ENCODE results near the gene PAEP. TPM values are rescaled to one million over a fixed set of nuclear protein-coding genes. Genes with fewer than 3 reads are reported as not detected.

PAEP gene
- total and polyA plus RNA-seq, 9 donors, result 0.30 to 1.4 (median 0.35) TPM; not detected in 4

DNA sequence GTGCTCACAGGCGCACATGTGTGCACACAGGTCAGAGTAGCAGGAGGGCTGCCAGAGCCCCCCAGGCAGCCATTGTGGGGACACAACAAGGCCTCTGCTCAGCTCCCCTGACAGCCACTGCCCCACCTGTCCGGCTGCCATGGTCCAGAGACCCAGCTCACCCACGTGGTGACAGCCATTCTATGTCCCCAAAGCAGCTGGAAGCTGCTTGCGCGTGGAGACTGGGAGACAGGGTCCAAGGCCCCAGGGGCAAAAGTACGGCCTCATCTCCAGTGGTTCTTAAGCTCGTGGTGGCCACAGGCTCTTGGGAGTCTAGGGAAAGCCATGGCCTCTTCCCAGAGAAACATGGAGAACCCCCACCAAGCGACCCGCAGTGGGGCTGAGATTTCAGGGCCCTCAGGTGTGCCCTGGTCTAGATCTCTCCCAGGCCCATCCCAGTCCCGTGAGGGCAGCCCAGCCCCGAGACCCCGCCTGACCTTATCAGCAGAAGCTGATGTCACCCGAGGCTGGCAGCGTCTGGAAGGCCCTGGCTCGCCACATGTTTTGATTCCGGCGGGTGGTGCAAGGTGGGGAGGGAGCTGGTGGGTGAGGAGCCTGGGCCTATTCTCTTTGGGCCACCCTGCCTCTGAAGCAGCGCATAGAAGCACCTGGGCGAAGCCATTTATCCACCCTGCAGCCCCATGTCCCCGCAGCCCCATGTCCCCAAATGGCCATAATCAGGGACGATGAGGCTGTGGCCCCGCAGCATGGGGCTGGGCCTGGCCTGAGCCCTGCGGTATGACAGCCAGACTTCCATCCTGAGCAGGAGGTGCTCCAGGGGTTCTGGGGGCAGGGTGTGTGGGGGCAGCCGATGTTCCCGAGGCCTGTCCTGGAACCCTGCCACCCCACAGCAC, 46.1 kb downstream of the PAEP start:
- Histone ChIP-seq H3K27ac (ENCODE audit: low read length) (no peak overlapping the region), H3K4me1 (ENCODE audit: control insufficient read depth, insufficient read depth, low read length) (peaks cover 3% of the 10 kb centered on the region), H3K27me3 (ENCODE audit: control insufficient read depth, insufficient read depth, low read length) (no peaks in the 10 kb centered on the region), H3K4me3 (ENCODE audit: low read length) (no peak overlapping the region), H3K9me3 (replicated peaks; ENCODE audit: control insufficient read depth, low read depth, low read length) (no peaks in the 10 kb centered on the region), H3K36me3 (ENCODE audit: control insufficient read depth, insufficient read depth, low read length) (no peaks in the 10 kb centered on the region)
- DNase-seq, result no peak
- 72% methylated on average over 17 of the region's 25 CpGs for WGBS (ENCODE audit: insufficient coverage)

DNA sequence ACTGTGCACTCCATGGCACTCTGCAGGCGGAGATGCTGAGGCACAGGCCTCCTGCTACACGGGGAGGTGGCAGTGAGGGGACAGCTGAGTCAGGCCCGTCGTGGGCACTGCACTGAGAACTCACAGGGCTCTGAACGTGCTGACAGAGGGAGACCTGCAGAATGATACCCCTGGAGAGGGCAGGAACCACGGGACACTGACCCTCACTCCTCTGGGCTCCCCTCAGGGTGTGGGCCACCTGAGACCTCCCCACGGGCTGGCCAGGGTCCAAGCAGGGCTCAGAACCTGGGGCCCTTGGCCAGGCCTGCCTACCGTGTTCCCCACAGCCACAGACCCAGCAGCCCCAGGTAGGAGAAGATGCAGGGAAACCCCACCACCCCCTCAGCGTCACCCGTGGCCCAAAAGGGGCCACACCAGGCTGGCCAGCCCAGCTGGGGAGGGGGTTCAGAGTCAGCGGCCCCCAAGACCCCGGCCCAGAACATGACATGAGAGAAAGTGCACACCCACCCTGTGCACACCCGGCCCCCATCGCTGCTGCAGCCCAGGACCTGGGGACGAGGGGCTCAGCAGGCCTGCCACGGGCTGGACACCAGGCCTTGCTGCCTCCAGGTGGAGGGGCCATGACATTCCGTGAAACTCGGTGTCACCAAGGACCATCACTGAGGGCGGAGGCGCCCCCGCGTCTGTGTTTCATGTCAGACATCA, 46.9 kb downstream of the PAEP start:
- DNase-seq, result no peak

GRCh38 chr9:135608999-135609317, 47.4 kb downstream of the PAEP start:
- Histone ChIP-seq H3K4me3 (ENCODE audit: low read length) (no peak overlapping the region), H3K9me3 (replicated peaks; ENCODE audit: control insufficient read depth, low read depth, low read length) (no peaks in the 10 kb centered on the region), H3K27ac (ENCODE audit: low read length) (no peak overlapping the region), H3K27me3 (ENCODE audit: control insufficient read depth, insufficient read depth, low read length) (no peaks in the 10 kb centered on the region), H3K4me1 (ENCODE audit: control insufficient read depth, insufficient read depth, low read length) (peaks cover 2% of the 10 kb centered on the region), H3K36me3 (ENCODE audit: control insufficient read depth, insufficient read depth, low read length) (no peaks in the 10 kb centered on the region)
- 66% methylated on average over 9 of the region's 15 CpGs for WGBS (ENCODE audit: insufficient coverage)
- DNase-seq, result no peak

More for the DNA sequence above, 46.9 kb downstream of the PAEP start:
- Histone ChIP-seq H3K27ac (ENCODE audit: low read length) (no peak overlapping the region), H3K9me3 (replicated peaks; ENCODE audit: control insufficient read depth, low read depth, low read length) (no peaks in the 10 kb centered on the region), H3K4me3 (ENCODE audit: low read length) (no peak overlapping the region), H3K4me1 (ENCODE audit: control insufficient read depth, insufficient read depth, low read length) (peaks cover 3% of the 10 kb centered on the region), H3K27me3 (ENCODE audit: control insufficient read depth, insufficient read depth, low read length) (no peaks in the 10 kb centered on the region), H3K36me3 (ENCODE audit: control insufficient read depth, insufficient read depth, low read length) (no peaks in the 10 kb centered on the region)
- WGBS (ENCODE audit: insufficient coverage), result 74% methylated on average over 20 of the region's 22 CpGs

DNA sequence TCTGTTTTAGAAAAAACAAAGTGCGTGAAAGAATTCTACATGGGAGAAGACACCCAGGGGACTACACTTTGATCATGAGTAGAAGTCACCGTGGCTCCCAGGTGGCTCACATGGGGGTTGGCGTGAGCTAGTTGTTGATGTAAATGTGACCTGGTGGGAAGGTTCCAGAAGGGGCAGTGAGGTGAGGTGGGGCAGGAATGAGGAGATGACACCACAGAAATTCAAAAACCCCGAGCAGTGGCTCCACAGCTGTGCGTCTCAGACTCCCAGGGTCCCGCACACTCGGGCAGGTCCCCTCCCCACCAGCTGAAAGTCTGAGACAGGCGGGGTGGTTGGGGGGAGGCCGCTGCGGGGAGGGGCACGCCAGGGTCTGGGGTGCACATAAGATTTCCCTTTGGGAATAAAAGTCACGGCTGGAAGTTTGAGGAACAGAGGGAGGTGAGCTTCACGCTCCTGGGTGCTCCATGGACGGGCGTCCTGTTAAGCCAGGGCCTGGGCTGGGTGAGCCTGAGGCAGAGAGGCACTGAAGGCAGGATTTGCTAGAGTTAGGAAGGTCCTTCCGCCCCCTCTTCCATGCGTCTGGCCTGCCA, 47.9 kb downstream of the PAEP start:
- 68% methylated on average over 13 of the region's 17 CpGs for WGBS (ENCODE audit: insufficient coverage)
- Histone ChIP-seq H3K27me3 (ENCODE audit: control insufficient read depth, insufficient read depth, low read length) (no peaks in the 10 kb centered on the region), H3K4me3 (ENCODE audit: low read length) (no peak overlapping the region), H3K4me1 (ENCODE audit: control insufficient read depth, insufficient read depth, low read length) (no peaks in the 10 kb centered on the region), H3K9me3 (replicated peaks; ENCODE audit: control insufficient read depth, low read depth, low read length) (no peaks in the 10 kb centered on the region), H3K36me3 (ENCODE audit: control insufficient read depth, insufficient read depth, low read length) (no peaks in the 10 kb centered on the region), H3K27ac (ENCODE audit: low read length) (no peak overlapping the region)
- DNase-seq, result no peak

DNA sequence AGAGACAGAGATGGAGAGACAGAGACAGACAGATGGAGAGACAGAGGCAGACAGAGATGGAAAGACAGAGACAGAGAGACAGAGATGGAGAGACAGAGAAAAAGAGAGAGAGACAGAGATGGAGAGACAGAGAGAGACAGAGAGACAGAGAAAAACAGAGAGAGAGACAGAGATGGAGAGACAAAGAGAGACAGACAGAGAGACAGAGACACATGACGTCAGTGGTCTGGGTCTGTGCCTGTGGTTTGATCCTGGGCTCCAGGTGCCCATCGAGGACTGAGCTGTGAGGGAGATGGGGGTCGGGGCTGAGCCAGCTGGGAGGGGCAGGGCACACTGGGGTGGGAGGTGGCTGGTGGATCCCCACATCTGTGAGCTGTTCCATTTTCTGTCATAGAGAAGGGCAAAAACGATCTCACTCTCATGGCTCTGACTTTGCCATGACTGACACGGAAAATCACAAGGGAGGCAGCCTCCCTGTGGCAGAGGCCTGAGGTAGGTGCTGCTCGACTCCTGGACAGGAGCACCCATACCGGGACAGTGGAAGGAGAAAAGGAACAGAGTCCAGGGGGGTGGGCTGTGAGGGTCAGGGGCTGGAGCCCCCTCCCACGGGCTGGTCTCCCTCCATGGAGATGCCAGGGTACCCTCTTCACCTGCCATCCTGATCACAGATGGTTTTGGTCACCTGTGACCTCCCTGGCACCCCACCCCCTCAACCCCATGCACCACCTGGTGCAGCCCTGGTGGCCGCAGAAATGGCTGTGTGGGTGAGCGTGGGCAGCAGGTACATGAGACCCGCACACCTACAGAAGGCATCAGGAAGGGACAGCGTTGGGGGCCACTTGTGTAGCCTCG, 49.0 kb downstream of the PAEP start:
- H3K4me3 ChIP-seq (ENCODE audit: low read length), result no peak overlapping the region
- H3K9me3 ChIP-seq (replicated peaks; ENCODE audit: control insufficient read depth, low read depth, low read length), result no peaks in the 10 kb centered on the region
- WGBS (ENCODE audit: insufficient coverage), result 64% methylated on average over 6 of the region's 13 CpGs
- H3K36me3 ChIP-seq (ENCODE audit: control insufficient read depth, insufficient read depth, low read length), result no peaks in the 10 kb centered on the region
- H3K27me3 ChIP-seq (ENCODE audit: control insufficient read depth, insufficient read depth, low read length), result no peaks in the 10 kb centered on the region
- DNase-seq, result no peak
- H3K4me1 ChIP-seq (ENCODE audit: control insufficient read depth, insufficient read depth, low read length), result no peaks in the 10 kb centered on the region
- H3K27ac ChIP-seq (ENCODE audit: low read length), result no peak overlapping the region

- no peaks in the 10 kb centered on the region for H3K36me3 ChIP-seq (ENCODE audit: control insufficient read depth, insufficient read depth, low read length)
- no peaks in the 10 kb centered on the region for H3K27me3 ChIP-seq (ENCODE audit: control insufficient read depth, insufficient read depth, low read length)
- no peak for DNase-seq
- WGBS (ENCODE audit: insufficient coverage), result 84% methylated on average over 2 of the region's 7 CpGs
- no peaks in the 10 kb centered on the region for H3K4me1 ChIP-seq (ENCODE audit: control insufficient read depth, insufficient read depth, low read length)
- no peak overlapping the region for H3K4me3 ChIP-seq (ENCODE audit: low read length)
- no peak overlapping the region for H3K27ac ChIP-seq (ENCODE audit: low read length)
- no peaks in the 10 kb centered on the region for H3K9me3 ChIP-seq (replicated peaks; ENCODE audit: control insufficient read depth, low read depth, low read length)
Observed at GRCh38 chr9:135611142-135611874, 49.8 kb downstream of the PAEP start.

DNA sequence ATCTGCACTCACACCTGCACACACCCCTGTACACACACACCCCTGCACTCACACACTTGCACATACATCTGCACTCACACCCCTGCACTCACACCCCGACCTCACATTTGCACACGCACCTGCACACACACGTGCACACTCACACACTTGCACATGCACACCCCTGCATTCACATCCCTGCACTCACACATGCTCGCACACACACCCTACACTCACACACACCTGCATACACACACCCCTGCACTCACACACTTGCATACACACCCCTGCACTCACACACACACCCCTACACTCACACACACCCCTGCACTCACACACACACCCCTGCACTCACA, 50.3 kb downstream of the PAEP start:
- no peak for DNase-seq
- no peak overlapping the region for H3K27ac ChIP-seq (ENCODE audit: low read length)
- 21% methylated on average over 4 of the region's 4 CpGs for WGBS (ENCODE audit: insufficient coverage)

DNA sequence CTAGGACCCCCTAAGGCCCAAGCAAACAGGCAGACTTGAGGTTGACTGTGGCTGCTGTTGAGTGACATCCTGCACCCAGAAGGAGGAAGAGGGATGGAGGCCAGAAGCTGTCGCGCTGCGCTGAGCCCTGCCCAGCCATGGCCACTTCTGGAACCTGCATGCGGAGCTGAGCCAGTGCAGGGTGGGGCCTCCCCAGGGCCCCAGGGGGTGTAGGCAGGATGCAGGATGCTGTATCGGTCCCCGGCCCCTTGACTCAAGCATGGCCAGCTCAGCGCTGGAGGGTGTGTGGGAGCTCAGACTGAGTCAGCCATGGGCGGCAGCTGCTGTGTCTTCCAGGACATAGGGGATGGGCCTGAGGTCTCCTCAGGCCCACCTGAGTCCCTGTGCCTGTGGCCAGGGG, 50.9 kb downstream of the PAEP start:
- 70% methylated on average over 8 of the region's 8 CpGs for WGBS (ENCODE audit: insufficient coverage)
- Histone ChIP-seq H3K4me1 (ENCODE audit: control insufficient read depth, insufficient read depth, low read length) (no peaks in the 10 kb centered on the region), H3K9me3 (replicated peaks; ENCODE audit: control insufficient read depth, low read depth, low read length) (no peaks in the 10 kb centered on the region), H3K36me3 (ENCODE audit: control insufficient read depth, insufficient read depth, low read length) (no peaks in the 10 kb centered on the region), H3K27ac (ENCODE audit: low read length) (no peak overlapping the region), H3K4me3 (ENCODE audit: low read length) (no peak overlapping the region), H3K27me3 (ENCODE audit: control insufficient read depth, insufficient read depth, low read length) (no peaks in the 10 kb centered on the region)
- DNase-seq, result no peak

More for the DNA sequence above, 50.3 kb downstream of the PAEP start:
- Histone ChIP-seq H3K4me1 (ENCODE audit: control insufficient read depth, insufficient read depth, low read length) (no peaks in the 10 kb centered on the region), H3K36me3 (ENCODE audit: control insufficient read depth, insufficient read depth, low read length) (no peaks in the 10 kb centered on the region), H3K9me3 (replicated peaks; ENCODE audit: control insufficient read depth, low read depth, low read length) (no peaks in the 10 kb centered on the region), H3K27me3 (ENCODE audit: control insufficient read depth, insufficient read depth, low read length) (no peaks in the 10 kb centered on the region), H3K4me3 (ENCODE audit: low read length) (no peak overlapping the region)

- DNase-seq, result no peak
- Histone ChIP-seq H3K4me3 (ENCODE audit: low read length) (no peak overlapping the region), H3K36me3 (ENCODE audit: control insufficient read depth, insufficient read depth, low read length) (no peaks in the 10 kb centered on the region), H3K27ac (ENCODE audit: low read length) (no peak overlapping the region), H3K27me3 (ENCODE audit: control insufficient read depth, insufficient read depth, low read length) (no peaks in the 10 kb centered on the region), H3K9me3 (replicated peaks; ENCODE audit: control insufficient read depth, low read depth, low read length) (no peaks in the 10 kb centered on the region), H3K4me1 (ENCODE audit: control insufficient read depth, insufficient read depth, low read length) (no peaks in the 10 kb centered on the region)
- WGBS (ENCODE audit: insufficient coverage), result 67% methylated on average over 13 of the region's 24 CpGs
Observed at GRCh38 chr9:135612981-135613910, 51.7 kb downstream of the PAEP start.

Data from muscle of leg (tissue), 11 donors.